GM21825 (cell line): ENCODE measurements around the gene MYO10.

Experiments
- ATAC-seq: cut with Tn5 transposase; IDR thresholded peaks from one replicate; pipeline ENCODE4 v1.9.1; 2021; ENCODE audit warnings: mild to moderate bottlenecking, moderate library complexity; ENCODE audit not compliant: unreplicated experiment

The MYO10 gene

DNA sequence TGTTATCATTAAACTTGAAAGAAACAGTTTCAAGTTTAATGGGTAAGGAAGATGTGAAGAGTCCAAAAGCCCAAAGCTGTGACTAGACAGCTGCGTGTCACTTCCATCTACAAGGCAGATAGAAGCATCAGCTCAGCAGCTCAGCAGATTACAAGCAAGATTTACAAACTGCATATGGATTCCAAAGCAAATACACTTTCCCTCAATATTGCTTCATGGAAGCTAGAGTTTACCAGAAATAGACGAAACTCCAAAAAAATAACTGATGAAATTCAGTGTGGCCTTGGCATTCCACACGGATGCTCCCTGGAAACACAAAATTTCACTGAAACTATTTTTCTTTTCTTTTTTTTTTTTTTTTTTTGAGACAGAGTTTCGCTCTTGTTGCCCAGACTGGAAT lies 17.9 kb downstream of the MYO10 start:
- ATAC-seq = no peak

DNA sequence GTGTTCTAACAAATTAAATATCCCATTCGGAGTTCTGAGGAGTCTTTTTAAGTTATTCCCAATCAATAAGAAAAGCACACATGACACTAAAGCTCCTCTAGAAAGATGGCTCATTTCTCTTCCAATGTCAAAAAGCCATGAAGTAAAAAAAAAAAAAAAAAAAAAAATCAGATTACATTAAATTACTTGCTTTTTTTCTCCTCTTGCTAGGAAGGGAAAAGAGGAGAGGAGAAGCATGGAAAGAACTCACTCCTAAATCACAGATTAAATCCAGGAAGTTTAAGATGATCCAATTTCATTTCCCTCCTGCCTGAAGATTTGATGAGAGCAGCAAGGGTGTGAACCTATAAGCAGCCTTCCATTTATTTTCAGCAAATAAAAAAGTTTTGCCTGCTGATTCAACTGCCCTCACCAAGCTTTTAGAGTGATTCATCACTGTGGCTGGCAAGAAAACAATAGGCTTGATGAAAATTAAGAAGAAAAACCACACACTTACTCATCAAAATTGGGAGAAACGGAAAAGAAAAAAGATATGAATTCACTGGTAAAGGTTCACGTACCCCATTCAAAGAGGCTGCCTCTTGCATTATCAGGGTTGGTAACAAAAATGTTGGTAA lies 19.7 kb downstream of the MYO10 start:
- ATAC-seq = no peak

- no peak for ATAC-seq
These were observed 21.5 kb downstream of the MYO10 start for GRCh38 chr5:16914584-16914983.

DNA sequence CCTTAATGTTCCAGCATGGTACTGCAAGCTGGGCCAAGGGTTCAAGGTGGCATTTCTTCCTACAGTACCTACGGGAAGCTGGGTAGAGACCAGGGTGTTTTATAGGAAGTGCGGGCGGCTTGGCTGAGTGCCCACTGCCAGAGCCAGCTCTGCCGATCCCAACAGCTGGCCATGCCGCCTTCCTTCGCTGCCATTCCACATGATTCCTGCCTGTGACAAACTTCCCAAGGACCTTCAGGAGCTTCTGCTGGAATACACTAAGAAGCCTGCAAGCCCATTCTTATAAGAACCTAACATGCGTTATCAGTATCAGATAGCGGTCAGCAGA lies 22.0 kb downstream of the MYO10 start:
- ATAC-seq = no peak

GRCh38 chr5:16913187-16914107 lies 22.6 kb downstream of the MYO10 start:
- ATAC-seq = no peak

- ATAC-seq = no peak
These were observed 24.0 kb downstream of the MYO10 start for GRCh38 chr5:16912080-16912479.

DNA sequence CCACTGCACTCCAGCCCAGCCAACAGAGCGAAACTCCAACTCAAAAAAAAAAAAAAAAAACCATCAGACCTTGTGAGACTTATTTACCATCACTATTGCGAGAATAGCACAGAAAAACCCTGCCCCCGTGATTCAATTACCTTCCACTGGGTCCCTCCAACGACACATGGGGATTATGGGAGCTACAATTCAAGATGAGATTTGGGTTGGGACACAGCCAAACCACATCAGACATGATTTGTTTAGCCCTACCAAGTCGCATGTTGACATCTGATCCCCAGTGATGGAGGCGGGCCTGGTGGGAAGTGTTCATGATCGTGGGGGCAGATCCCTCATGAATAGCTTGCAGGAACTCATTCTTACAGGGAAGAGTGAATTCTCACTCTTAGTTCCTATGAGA lies 26.6 kb downstream of the MYO10 start:
- no peak for ATAC-seq

DNA sequence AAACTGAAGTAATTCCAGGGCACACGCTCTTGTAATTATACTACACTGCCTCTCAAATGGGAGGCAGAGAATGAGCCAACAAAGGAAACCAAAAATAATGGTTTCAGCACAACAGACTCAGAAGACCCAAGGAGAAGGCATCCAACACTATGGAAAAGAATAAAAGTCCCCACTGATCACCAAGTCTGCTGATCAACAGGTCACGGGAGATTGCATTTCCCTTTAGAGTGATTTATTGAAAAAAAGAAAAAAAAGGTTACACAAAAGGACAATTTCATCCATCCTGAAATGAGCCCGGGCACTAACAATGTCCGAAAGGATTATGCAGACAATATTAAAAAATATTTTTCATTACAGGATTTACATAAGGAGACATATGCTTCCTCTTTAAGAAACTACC lies 28.8 kb downstream of the MYO10 start:
- no peak for ATAC-seq

DNA sequence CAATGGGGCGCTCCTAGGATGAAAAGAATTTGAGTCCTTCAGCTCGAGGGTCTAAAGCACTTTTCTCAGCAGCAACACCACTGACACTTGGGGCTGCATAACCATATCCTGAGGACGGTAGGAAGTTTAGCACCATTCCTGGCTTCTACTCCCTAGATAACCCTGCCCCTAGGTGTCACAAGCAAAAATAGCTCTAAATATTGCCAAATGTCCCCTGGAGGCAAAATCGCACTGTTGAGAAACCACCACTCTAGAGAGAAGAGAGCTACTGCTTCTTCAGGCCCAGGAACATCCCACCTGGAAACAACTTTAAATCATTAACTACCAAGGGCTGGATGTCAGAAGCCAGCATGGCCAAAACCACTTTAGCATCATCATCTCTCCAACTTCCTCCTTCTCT lies 29.8 kb downstream of the MYO10 start:
- ATAC-seq = no peak

- ATAC-seq = no peak
These were observed 32.4 kb downstream of the MYO10 start for GRCh38 chr5:16903480-16904300.

GRCh38 chr5:16902846-16903245 lies 33.2 kb downstream of the MYO10 start:
- no peak for ATAC-seq

DNA sequence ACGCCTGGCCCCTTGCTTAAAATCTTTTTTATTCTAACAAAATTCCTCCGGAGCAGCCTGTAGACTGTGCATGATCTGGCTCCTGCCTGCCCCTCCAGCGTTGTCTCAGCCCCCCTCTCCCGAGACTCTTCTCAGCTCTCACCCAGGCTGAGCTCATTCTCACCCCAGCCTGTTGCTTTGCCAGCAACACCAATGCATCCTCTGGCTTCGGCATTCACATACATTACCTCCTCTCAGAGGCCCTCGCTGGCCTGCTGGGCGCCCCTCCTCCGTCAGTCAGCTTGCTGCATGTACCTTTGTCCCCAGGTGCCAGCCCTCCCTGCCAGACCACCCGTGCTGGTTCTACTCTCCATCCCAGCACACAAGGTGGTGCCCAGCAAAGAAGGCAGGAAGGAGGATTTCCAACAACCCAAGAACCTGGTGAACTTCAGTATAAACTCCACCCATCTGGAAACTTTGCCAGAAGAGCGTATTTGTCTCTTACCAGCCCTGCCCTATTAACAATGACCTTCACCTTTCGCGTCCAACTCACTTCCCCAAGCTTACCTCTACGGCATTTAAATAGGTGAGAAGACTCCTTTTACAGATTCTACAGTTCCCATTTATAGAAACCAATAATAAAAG lies 35.0 kb downstream of the MYO10 start:
- ATAC-seq = no peak

GRCh38 chr5:16899171-16899570 lies 36.9 kb downstream of the MYO10 start:
- ATAC-seq = no peak

DNA sequence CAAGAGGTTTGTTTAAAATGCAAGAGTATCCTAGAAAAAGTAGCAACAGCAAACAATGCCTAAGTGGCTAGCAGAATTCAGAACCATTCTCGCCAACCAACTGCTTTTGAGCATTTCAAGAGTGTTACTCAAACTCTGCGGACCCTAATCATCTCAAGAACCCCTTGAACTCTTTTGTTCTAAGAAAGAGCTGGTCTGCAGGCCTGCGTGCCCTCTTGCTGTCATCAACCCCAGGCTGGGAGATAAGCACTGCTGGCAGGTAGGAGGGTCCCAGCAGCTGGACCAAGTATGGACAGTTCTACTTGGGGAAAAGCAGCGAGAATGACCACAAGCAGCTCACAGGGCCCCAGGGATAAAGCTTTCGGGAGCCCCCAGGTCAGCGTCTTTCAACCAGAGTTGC lies 38.3 kb downstream of the MYO10 start:
- ATAC-seq = no peak

- no peak for ATAC-seq
These were observed 38.8 kb downstream of the MYO10 start for GRCh38 chr5:16897284-16897704.

DNA sequence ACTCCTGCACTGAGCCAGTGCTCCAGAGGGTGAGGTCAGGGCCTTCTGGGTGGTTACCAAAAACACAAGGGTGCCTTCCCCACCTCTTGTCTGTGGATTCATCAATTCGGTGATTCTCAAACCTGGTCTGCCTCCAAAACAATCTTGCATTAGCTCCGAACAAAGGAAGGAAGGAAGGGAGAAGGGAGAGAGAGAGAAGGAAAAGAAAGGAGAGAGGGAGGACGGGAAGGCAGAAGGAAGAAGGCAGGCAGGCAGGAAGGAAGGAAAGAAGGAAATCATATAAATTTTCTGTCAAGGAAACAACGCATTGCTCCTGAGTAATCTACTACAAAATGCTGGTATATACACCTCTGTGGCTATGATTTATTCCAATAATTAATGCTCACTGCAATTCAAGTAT lies 39.3 kb downstream of the MYO10 start:
- no peak for ATAC-seq

- no peak for ATAC-seq
These were observed 41.6 kb downstream of the MYO10 start for GRCh38 chr5:16894236-16895057.

GRCh38 chr5:16891033-16891432 lies 45.1 kb downstream of the MYO10 start:
- no peak for ATAC-seq

DNA sequence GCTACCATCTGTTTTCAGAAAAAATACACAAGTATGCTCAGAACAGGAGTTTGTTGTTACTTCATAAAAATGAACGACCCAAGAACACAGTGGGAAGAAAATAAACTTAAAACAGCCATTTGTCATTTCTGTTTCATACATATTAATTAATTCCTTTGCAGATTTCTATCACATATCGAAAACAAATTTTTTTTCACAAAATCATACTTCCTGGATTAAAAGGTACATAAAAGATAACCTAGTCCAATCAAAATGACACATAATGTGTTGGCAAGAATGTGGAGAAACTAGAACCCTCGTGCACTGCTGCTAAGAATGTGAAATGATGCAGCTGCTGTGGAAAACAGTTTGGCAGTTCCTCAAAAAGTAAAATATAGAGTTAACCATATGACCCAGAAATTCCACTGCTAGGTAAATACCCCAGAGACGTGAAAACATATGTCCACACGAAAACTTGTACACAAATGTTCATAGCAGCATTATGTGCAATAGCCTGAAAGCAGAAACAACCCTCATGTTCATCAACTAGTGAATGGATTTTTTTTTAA lies 46.0 kb downstream of the MYO10 start:
- no peak for ATAC-seq
